HepG2 (cell line): ENCODE measurements around the gene CDC42BPG. TPM values are rescaled to one million over a fixed set of nuclear protein-coding genes. Genes with fewer than 3 reads are reported as not detected.

Experiments
- ARHGAP35 ChIP-seq: sonication (generic); formaldehyde crosslinking; IDR thresholded peaks from 2 replicates; pipeline ENCODE4 v1.9.0; 2022; ENCODE audit warnings: mild to moderate bottlenecking, inconsistent platforms, moderate library complexity, missing genetic modification reagents, borderline replicate concordance
- ATF7 ChIP-seq, 2 experiments: fragments of 450-650 bp in 1 of 2; sonication (generic) in 1 of 2; formaldehyde crosslinking in 1 of 2; IDR thresholded peaks; 2 replicates each; pipeline versions ENCODE4 v1.4.0 to v1.6.1; 2016 to 2020; ENCODE audit warnings: antibody characterized with exemption in 1 of 2, mild to moderate bottlenecking in 1 of 2, missing genetic modification reagents in 1 of 2
- CENPX ChIP-seq: sonication (generic); formaldehyde crosslinking; IDR thresholded peaks from 2 replicates; pipeline ENCODE4 v1.9.0; 2021; ENCODE audit warnings: mild to moderate bottlenecking, missing genetic modification reagents, moderate library complexity
- KDM3A ChIP-seq: IDR thresholded peaks from 2 replicates; pipeline ENCODE4 v1.6.1; 2018; ENCODE audit warnings: low read depth, missing compliant biosample characterization
- KLF13 ChIP-seq: sonication (generic); formaldehyde crosslinking; IDR thresholded peaks from 2 replicates; pipeline ENCODE4 v1.4.0; 2020; ENCODE audit warnings: mild to moderate bottlenecking, missing genetic modification reagents
- NFATC3 ChIP-seq: sonication (generic); formaldehyde crosslinking; IDR thresholded peaks from 2 replicates; pipeline ENCODE4 v1.5.1; 2020; ENCODE audit warnings: mild to moderate bottlenecking, missing genetic modification reagents
- SOX13 ChIP-seq, 3 experiments: fragments of 450-650 bp in 1 of 3; sonication (generic) in 1 of 3; formaldehyde crosslinking in 1 of 3; IDR thresholded peaks in 2 of 3; conservative IDR thresholded peaks in 1 of 3; 2 replicates each; pipeline versions ENCODE4 v1.5.0 to v1.6.1; 2016 to 2020; ENCODE audit warnings: antibody characterized with exemption in 1 of 3, mild to moderate bottlenecking in 1 of 3, missing compliant biosample characterization in 1 of 3, missing genetic modification reagents in 1 of 3, moderate library complexity in 1 of 3
- ZBTB38 ChIP-seq: sonication (generic); formaldehyde crosslinking; IDR thresholded peaks from 2 replicates; pipeline ENCODE4 v1.5.1; 2020; ENCODE audit warnings: mild to moderate bottlenecking, missing genetic modification reagents
- ZC3H13 ChIP-seq: sonication (generic); formaldehyde crosslinking; IDR thresholded peaks from 2 replicates; pipeline ENCODE4 v1.8.1; 2023; ENCODE audit warnings: mild to moderate bottlenecking, missing genetic modification reagents, moderate library complexity
- ZNF180 ChIP-seq: sonication (generic); formaldehyde crosslinking; IDR thresholded peaks from 2 replicates; pipeline ENCODE4 v1.4.0; 2020; ENCODE audit warnings: low read depth, missing genetic modification reagents, borderline replicate concordance
- ZNF382 ChIP-seq: sonication (generic); formaldehyde crosslinking; IDR thresholded peaks from 2 replicates; pipeline ENCODE4 v1.5.0; 2020; ENCODE audit warnings: missing genetic modification reagents, mild to moderate bottlenecking, borderline replicate concordance
- ZSCAN21 ChIP-seq: sonication (generic); formaldehyde crosslinking; IDR thresholded peaks from 2 replicates; pipeline ENCODE4 v1.8.0; 2022; ENCODE audit warnings: mild to moderate bottlenecking, missing genetic modification reagents, moderate library complexity, borderline replicate concordance
- polyA plus RNA-seq, 8 experiments: library from polyadenylated mRNA; depleted of rRNA in 3 of 8; stranded (reverse) in 7 of 8; unstranded in 1 of 8; fragments of >200 nt; fragmentation: Illumina TruSeq in 4 of 8; extraction: Trizol in 4 of 8; gene quantifications; 2 replicates each; pipeline versions ENCODE4 v1.2.1 to v1.2.3, GENCODE V29; 2011 to 2016; ENCODE audit warnings: low read depth in 4 of 8, missing spikeins in 1 of 8, mixed read lengths in 1 of 8; ENCODE audit not compliant: insufficient read depth in 1 of 8
- total RNA-seq, 5 experiments: library from RNA; depleted of rRNA; stranded (reverse); fragments of >200 nt; fragmentation: Illumina TruSeq; extraction: Trizol; gene quantifications; 2 replicates each; pipeline ENCODE4 v1.2.3, GENCODE V29; 2016; ENCODE audit warnings: low read depth in 1 of 5
- TF ChIP-seq, protein P1 (sequence below): sonication (generic); formaldehyde crosslinking; IDR thresholded peaks from 2 replicates; pipeline ENCODE4 v1.5.1; 2020; ENCODE audit warnings: mild to moderate bottlenecking, missing genetic modification reagents, moderate library complexity
- TF ChIP-seq, protein P2 (sequence below): IDR thresholded peaks from 2 replicates; pipeline ENCODE4 v1.6.1; 2016; ENCODE audit warnings: low read depth
- TF ChIP-seq, protein P3 (sequence below): sonication (generic); formaldehyde crosslinking; IDR thresholded peaks from 2 replicates; pipeline ENCODE4 v1.5.1; 2020; ENCODE audit warnings: mild to moderate bottlenecking, missing genetic modification reagents, borderline replicate concordance

The CDC42BPG gene
- total and polyA plus RNA-seq, 2 of the 13 experiments (the other 11 are each of a cell fraction or from before 2014, with no cell fraction given) = 0.55 to 1.4 TPM

DNA sequence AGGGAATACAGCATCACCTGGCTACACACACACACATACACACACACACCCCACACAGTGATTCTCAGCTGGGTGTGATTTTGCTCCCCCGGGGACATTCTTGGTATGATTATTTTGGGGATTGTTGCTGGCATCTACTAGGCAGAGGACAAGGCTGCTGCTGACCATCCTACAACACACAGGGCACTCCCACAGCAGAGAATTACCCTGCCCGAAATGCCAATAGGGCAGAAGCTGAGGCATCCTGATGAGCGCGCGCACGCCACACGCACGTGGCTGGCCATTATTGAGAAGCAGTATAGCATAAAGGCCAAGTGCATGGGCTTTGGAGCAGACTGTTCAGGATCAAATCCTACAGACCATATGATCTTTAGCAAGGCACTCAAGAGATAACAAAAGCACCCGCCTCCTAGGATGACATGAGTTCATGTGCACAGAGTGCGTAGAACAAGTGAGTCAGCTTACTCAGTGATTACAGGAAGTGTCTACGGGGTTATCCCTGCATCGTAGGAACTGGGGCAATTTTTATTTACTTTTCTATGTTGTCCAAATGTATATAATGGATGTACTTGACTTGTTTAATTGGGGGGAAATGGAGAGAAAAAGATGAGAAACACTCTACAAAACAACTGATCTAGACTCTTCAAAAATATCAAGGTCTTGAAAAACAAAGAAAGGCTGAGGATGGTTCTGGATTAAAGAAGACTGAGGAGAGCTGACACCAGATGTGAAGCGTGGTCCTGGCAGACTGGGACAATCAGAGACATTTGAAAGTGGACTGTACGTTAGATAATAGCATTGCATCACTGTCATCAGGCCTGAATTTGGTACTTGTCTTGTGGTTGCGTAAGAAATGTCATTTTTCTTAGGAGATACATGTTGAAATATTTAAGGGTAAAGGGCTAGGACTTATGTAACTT is 41.2 kb upstream of the CDC42BPG start (continued):
- TF ChIP-seq, protein P1, sequence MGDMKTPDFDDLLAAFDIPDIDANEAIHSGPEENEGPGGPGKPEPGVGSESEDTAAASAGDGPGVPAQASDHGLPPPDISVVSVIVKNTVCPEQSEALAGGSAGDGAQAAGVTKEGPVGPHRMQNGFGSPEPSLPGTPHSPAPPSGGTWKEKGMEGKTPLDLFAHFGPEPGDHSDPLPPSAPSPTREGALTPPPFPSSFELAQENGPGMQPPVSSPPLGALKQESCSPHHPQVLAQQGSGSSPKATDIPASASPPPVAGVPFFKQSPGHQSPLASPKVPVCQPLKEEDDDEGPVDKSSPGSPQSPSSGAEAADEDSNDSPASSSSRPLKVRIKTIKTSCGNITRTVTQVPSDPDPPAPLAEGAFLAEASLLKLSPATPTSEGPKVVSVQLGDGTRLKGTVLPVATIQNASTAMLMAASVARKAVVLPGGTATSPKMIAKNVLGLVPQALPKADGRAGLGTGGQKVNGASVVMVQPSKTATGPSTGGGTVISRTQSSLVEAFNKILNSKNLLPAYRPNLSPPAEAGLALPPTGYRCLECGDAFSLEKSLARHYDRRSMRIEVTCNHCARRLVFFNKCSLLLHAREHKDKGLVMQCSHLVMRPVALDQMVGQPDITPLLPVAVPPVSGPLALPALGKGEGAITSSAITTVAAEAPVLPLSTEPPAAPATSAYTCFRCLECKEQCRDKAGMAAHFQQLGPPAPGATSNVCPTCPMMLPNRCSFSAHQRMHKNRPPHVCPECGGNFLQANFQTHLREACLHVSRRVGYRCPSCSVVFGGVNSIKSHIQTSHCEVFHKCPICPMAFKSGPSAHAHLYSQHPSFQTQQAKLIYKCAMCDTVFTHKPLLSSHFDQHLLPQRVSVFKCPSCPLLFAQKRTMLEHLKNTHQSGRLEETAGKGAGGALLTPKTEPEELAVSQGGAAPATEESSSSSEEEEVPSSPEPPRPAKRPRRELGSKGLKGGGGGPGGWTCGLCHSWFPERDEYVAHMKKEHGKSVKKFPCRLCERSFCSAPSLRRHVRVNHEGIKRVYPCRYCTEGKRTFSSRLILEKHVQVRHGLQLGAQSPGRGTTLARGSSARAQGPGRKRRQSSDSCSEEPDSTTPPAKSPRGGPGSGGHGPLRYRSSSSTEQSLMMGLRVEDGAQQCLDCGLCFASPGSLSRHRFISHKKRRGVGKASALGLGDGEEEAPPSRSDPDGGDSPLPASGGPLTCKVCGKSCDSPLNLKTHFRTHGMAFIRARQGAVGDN (CRISPR knock-in tag) = peak; percentile 62
- peak; percentile 41; the same call in 1 of the 2 replicates for TF ChIP-seq ATF7 (IDR thresholded peaks at IDR 0.05)
- TF ChIP-seq ATF7 (CRISPR knock-in tag; IDR thresholded peaks at IDR 0.05) = no peak
- TF ChIP-seq, protein P2, sequence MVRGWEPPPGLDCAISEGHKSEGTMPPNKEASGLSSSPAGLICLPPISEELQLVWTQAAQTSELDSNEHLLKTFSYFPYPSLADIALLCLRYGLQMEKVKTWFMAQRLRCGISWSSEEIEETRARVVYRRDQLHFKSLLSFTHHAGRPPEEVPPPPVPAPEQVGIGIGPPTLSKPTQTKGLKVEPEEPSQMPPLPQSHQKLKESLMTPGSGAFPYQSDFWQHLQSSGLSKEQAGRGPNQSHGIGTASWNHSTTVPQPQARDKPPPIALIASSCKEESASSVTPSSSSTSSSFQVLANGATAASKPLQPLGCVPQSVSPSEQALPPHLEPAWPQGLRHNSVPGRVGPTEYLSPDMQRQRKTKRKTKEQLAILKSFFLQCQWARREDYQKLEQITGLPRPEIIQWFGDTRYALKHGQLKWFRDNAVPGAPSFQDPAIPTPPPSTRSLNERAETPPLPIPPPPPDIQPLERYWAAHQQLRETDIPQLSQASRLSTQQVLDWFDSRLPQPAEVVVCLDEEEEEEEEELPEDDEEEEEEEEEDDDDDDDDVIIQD (CRISPR knock-in tag) = no peak
- no peak for TF ChIP-seq KLF13 (CRISPR knock-in tag)
- TF ChIP-seq NFATC3 (CRISPR knock-in tag) = no peak
- no peak for TF ChIP-seq ARHGAP35 (CRISPR knock-in tag)
- TF ChIP-seq ZNF180 (CRISPR knock-in tag) = no peak
- TF ChIP-seq, protein P3, sequence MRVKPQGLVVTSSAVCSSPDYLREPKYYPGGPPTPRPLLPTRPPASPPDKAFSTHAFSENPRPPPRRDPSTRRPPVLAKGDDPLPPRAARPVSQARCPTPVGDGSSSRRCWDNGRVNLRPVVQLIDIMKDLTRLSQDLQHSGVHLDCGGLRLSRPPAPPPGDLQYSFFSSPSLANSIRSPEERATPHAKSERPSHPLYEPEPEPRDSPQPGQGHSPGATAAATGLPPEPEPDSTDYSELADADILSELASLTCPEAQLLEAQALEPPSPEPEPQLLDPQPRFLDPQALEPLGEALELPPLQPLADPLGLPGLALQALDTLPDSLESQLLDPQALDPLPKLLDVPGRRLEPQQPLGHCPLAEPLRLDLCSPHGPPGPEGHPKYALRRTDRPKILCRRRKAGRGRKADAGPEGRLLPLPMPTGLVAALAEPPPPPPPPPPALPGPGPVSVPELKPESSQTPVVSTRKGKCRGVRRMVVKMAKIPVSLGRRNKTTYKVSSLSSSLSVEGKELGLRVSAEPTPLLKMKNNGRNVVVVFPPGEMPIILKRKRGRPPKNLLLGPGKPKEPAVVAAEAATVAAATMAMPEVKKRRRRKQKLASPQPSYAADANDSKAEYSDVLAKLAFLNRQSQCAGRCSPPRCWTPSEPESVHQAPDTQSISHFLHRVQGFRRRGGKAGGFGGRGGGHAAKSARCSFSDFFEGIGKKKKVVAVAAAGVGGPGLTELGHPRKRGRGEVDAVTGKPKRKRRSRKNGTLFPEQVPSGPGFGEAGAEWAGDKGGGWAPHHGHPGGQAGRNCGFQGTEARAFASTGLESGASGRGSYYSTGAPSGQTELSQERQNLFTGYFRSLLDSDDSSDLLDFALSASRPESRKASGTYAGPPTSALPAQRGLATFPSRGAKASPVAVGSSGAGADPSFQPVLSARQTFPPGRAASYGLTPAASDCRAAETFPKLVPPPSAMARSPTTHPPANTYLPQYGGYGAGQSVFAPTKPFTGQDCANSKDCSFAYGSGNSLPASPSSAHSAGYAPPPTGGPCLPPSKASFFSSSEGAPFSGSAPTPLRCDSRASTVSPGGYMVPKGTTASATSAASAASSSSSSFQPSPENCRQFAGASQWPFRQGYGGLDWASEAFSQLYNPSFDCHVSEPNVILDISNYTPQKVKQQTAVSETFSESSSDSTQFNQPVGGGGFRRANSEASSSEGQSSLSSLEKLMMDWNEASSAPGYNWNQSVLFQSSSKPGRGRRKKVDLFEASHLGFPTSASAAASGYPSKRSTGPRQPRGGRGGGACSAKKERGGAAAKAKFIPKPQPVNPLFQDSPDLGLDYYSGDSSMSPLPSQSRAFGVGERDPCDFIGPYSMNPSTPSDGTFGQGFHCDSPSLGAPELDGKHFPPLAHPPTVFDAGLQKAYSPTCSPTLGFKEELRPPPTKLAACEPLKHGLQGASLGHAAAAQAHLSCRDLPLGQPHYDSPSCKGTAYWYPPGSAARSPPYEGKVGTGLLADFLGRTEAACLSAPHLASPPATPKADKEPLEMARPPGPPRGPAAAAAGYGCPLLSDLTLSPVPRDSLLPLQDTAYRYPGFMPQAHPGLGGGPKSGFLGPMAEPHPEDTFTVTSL (CRISPR knock-in tag) = no peak
- TF ChIP-seq ZBTB38 (CRISPR knock-in tag) = 0 out of 2 replicates have a peak, but pooled peaks have one; percentile 20
- TF ChIP-seq SOX13 (IDR thresholded peaks at IDR 0.05) = peak; percentile 29; the same call in 1 of the 2 replicates
- TF ChIP-seq SOX13 (CRISPR knock-in tag; conservative IDR thresholded peaks at IDR 0.05 in 1 of 2, IDR thresholded peaks at IDR 0.05 in 1 of 2) = peak in 1 of 2 experiments; percentile 64; a peak in 2 of 4 replicates
- no peak for TF ChIP-seq ZSCAN21 (CRISPR knock-in tag)
- TF ChIP-seq ZC3H13 (CRISPR knock-in tag) = no peak
- TF ChIP-seq ZNF382 (CRISPR knock-in tag) = no peak
- TF ChIP-seq CENPX (CRISPR knock-in tag) = no peak
- TF ChIP-seq KDM3A (CRISPR knock-in tag) = no peak
